Keratinocyte (primary cell): Measurements from ENCODE around the gene LTV1.

Source experiments
- EZH2 ChIP-seq: IDR thresholded peaks from one replicate; pipeline ENCODE4 v1.6.1; 2012; ENCODE audit warnings: inconsistent platforms, mild to moderate bottlenecking, low read length, moderate library complexity
- TF ChIP-seq, protein P1 (sequence below), 3 experiments: IDR thresholded peaks in 1 of 3; conservative IDR thresholded peaks in 1 of 3; optimal IDR thresholded peaks in 1 of 3; 2 replicates in 2 of 3; 3 replicates in 1 of 3; pipeline versions ENCODE3 to v1.5.1; 2011; ENCODE audit warnings: low read length in 3 of 3, mild to moderate bottlenecking in 3 of 3, moderate library complexity in 2 of 3, control low read depth in 1 of 3, inconsistent platforms in 1 of 3; ENCODE audit not compliant: insufficient read depth in 2 of 3; ENCODE audit errors: extremely low read depth in 1 of 3

DNA sequence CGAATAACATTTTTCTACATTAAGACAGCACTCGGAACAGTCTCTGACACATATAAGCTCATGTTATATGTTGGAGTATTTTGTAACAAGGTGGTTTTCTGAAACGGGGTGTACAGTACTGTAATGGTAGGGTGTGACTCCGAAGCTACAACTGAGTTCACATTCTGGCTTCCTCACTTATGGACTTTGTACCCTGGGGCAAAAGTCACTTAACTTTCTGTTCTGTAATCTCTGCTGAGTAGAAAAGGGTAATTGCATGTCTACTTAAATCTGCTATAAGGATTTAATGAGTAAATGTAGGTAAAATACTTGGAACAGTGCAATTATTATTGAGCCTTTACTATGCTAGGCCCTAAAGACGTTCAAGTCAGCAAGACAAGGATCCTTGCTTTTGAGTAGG is 4.7 kb upstream of the LTV1 start:
- TF ChIP-seq, protein P1, sequence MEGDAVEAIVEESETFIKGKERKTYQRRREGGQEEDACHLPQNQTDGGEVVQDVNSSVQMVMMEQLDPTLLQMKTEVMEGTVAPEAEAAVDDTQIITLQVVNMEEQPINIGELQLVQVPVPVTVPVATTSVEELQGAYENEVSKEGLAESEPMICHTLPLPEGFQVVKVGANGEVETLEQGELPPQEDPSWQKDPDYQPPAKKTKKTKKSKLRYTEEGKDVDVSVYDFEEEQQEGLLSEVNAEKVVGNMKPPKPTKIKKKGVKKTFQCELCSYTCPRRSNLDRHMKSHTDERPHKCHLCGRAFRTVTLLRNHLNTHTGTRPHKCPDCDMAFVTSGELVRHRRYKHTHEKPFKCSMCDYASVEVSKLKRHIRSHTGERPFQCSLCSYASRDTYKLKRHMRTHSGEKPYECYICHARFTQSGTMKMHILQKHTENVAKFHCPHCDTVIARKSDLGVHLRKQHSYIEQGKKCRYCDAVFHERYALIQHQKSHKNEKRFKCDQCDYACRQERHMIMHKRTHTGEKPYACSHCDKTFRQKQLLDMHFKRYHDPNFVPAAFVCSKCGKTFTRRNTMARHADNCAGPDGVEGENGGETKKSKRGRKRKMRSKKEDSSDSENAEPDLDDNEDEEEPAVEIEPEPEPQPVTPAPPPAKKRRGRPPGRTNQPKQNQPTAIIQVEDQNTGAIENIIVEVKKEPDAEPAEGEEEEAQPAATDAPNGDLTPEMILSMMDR (optimal IDR thresholded peaks at IDR 0.05 in 1 of 3, IDR thresholded peaks at IDR 0.05 in 1 of 3, conservative IDR thresholded peaks at IDR 0.05 in 1 of 3; ENCODE audit: extremely low read depth in 1 of 3, insufficient read depth in 2 of 3, low read length in 3 of 3) = no peak
- TF ChIP-seq EZH2 = no peak
